Epithelial cell of proximal tubule (primary cell): ENCODE measurements around the gene MBTPS1. TPM values are rescaled to one million over a fixed set of nuclear protein-coding genes. Genes with fewer than 3 reads are reported as not detected.

Experiments used
- DNase-seq: peaks from one replicate; pipeline ENCODE4 v3.0.0-alpha.2; 2011; ENCODE audit warnings: low read depth
- H3K4me3 ChIP-seq: 2 replicates; pipeline ENCODE4 v1.5.1; 2011; ENCODE audit warnings: low read depth, mild to moderate bottlenecking, low read length
- CTCF ChIP-seq: conservative IDR thresholded peaks from 2 replicates; pipeline ENCODE4 v1.5.1; 2012; ENCODE audit warnings: low read depth, mild to moderate bottlenecking, low read length
- total RNA-seq: library from RNA; depleted of rRNA; stranded (reverse); fragments of >200 nt; gene quantifications from 2 replicates; pipeline ENCODE4 v1.2.3, GENCODE V29; 2015

Gene MBTPS1
- total RNA-seq, 1 donor from 2014 or later = 76.3 TPM

DNA sequence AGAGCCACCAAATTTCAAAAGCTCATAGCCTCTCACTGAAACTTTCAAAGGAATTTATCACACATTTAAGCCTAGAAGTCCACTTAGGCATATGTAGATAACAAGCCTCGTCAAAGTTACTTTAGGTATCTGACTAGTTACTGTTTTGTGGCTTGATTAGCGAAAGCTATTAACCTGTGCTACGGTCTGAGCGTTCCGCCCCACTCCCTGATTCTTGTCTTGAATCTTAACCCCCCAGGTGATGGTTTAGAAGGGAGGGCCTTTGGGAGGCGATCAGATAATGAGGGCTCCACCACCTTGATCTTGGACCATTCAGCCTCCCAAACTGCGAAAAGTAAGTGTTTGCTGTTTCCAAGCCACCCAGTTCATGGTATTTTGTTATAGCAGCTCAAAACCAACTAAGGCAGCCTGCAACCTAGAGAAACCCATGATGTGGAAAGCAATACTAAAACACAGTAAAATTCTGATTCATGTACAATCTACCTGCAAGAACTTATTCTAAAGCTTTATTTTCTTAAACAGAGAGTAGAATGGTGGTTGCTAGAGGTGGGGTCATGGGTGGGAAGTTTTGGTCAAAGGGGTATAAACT is 21.1 kb upstream of the MBTPS1 start:
- H3K4me3 ChIP-seq = no peak overlapping the region
- no peak for DNase-seq
- TF ChIP-seq CTCF = no peak

GRCh38 chr16:84137287-84137686 is 20.5 kb upstream of the MBTPS1 start:
- no peak for DNase-seq
- TF ChIP-seq CTCF = no peak
- H3K4me3 ChIP-seq = no peak overlapping the region

DNA sequence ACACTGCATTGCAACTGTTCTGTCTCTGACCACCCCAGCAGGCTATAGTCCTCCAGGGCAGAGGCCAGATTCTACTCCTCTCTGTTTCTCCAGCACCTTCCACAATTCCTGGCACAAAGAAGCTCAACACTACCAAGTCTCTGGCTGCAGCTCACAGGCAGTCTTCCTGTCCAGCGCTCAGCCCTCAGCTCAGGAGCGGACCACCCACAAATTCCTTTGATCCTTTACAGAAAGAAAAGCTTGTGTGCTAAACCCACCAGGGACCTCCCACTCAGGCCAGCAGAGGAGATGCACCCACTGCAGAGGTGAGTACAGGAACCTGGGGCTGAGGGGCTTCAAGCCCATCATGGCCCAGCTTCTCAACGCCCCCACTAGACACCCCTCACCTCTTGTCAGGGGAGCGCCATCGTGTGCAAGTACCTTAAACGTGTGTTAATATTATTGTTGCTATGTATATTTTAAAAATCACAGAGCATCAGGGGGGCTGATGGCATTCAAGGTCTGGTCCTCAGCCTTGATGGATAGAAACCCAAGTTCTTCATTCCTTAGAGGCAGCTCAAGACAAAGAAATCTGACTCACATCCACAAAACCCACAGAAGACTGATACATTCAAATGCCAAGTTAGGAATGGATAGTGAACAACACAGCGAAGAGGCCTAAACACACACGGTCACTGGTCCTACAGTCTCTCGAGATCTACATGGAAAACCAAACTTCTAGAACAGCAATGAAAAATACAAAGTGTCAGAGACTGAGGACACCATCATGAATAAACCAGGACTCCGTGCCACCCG is 19.8 kb upstream of the MBTPS1 start:
- DNase-seq = no peak
- H3K4me3 ChIP-seq = no peak overlapping the region
- TF ChIP-seq CTCF = no peak

- no peak for DNase-seq
- no peak overlapping the region for H3K4me3 ChIP-seq
- TF ChIP-seq CTCF = no peak
Observed at GRCh38 chr16:84132527-84133285, 16.0 kb upstream of the MBTPS1 start.

GRCh38 chr16:84131117-84131516 is 14.4 kb upstream of the MBTPS1 start:
- no peak overlapping the region for H3K4me3 ChIP-seq
- no peak for DNase-seq
- no peak for TF ChIP-seq CTCF

- DNase-seq = no peak
- H3K4me3 ChIP-seq = no peak overlapping the region
- no peak for TF ChIP-seq CTCF
Observed at GRCh38 chr16:84124257-84125073, 7.7 kb upstream of the MBTPS1 start.
